GM12864 (cell line): ENCODE measurements around the gene S100A10.

ENCODE experiments used
- DNase-seq: peaks from one replicate; pipeline ENCODE4 v3.0.0-alpha.2; 2011; ENCODE audit warnings: low read depth
- H3K4me3 ChIP-seq: 2 replicates; pipeline ENCODE4 v1.5.1; 2011; ENCODE audit warnings: mild to moderate bottlenecking, low read depth, low read length, control low read depth
- TF ChIP-seq, protein P1 (sequence below): IDR thresholded peaks from 2 replicates; pipeline ENCODE4 v1.5.1; 2011; ENCODE audit warnings: low read depth, mild to moderate bottlenecking, moderate library complexity, low read length, control low read depth, inconsistent platforms; ENCODE audit errors: missing control alignments

Gene S100A10

DNA sequence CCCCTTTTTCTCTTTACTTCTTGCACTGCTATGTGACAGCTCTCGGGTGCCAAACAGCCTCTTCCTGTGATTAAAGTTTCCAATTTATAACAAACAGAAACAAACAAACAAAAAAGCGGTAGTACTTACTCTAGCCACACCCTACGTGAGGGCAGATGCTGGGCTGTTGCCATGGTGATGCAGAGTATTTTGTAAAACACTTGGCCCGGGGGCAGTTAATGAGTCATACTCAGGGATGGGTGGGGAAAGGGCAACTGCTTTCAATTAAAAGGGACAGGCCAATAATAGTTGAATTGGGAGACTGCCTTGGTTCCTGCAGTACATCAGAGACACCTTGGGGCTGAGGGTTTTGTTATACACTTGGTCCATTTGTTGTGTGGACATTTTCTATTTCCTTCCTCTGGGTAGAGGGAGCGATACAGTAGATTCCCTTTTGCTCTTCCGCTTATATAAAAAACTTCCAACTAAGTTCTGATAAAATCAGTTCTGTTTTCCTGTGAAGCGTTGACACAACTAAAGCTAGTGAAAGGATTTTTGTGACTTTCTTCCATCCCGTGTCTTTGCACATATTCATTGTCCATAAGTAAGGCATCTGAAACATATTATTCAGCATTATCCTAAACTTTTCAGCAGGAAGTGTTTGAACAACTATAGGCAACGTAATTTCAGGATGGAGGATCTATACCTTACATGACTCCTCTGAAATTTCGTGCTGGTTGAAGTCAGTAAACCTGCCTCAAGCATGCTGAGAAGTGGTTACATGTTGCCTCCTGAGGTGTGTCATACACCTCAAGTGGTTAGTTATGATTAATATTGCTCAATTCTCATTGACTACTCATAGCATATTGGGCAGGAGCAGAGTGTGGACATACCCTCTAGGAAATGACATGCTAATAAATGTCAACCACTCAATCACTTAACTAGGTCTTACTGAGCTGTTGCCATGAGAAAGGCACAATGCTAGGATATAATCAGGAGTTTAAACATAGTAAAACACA lies 47.6 kb downstream of the S100A10 start:
- no peak overlapping the region for H3K4me3 ChIP-seq
- DNase-seq: no peak
- TF ChIP-seq, protein P1, sequence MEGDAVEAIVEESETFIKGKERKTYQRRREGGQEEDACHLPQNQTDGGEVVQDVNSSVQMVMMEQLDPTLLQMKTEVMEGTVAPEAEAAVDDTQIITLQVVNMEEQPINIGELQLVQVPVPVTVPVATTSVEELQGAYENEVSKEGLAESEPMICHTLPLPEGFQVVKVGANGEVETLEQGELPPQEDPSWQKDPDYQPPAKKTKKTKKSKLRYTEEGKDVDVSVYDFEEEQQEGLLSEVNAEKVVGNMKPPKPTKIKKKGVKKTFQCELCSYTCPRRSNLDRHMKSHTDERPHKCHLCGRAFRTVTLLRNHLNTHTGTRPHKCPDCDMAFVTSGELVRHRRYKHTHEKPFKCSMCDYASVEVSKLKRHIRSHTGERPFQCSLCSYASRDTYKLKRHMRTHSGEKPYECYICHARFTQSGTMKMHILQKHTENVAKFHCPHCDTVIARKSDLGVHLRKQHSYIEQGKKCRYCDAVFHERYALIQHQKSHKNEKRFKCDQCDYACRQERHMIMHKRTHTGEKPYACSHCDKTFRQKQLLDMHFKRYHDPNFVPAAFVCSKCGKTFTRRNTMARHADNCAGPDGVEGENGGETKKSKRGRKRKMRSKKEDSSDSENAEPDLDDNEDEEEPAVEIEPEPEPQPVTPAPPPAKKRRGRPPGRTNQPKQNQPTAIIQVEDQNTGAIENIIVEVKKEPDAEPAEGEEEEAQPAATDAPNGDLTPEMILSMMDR: no peak

DNA sequence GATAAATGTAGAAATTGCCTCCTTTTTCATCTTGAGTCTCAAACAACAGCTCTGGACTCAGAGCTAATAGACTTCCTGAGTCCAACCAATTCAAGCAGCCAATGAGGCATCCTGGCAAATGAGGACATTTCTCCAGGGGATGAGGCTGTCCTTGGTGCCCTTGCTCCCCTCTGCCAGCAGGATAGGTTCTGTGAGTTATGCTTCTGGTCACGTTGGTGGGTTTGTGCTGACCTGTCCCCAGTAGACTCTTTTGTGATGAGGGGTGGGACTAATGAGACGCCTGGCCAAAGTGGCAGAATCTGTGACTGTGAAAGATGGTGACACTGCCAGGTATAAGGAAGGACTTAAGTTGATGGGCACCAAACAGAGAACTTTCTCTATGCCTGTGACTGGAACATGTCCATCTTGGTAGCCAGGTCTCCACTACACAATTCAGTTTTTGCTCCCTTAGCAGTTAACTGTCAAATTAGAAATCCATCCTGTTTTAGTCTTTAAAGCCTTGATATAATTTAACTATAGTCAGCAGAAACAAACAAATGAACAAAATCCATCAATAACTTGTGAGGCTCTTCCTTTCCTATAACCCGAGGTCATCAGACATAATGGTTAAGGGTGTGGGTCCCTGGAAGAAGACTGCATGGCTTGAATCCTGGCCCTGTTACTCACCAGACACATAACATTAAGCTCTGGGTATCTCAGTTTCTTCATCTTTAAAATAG lies 48.6 kb downstream of the S100A10 start:
- TF ChIP-seq, protein P1: no peak
- no peak overlapping the region for H3K4me3 ChIP-seq
- no peak for DNase-seq

DNA sequence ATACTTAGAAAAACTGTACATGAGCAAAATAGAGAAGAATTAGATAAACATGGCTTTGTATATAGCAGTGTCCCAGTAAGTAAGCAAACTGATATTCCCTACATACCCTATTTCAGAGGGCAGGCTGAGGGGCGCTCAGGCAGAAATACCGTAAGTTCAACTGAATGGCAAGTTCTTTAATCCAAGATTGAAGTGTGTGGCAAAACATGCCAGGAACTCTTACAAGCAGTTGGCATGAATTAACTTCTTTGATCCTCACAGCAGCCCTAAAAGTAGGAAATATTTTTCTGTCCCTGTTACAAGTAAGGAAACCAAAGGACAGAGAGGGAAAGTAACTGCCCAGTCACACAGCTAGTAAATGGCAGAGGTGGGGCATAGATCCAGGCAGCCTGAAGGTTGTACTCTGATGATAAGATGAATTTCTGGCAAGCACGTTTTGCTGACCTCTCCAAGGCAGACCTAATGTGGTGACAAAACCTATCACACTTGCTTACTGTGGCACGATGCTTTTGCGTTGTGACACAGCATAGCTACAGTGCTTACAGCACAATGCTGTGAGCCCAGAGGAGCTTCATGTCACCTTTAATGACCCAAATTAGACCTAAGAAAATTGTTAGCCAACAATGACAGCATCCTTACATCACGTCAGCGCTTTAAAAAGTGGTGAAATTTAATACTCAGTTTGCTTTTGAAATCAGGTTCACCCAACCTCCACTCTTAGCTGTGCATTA lies 49.4 kb downstream of the S100A10 start:
- H3K4me3 ChIP-seq: no peak overlapping the region
- TF ChIP-seq, protein P1: no peak
- no peak for DNase-seq

DNA sequence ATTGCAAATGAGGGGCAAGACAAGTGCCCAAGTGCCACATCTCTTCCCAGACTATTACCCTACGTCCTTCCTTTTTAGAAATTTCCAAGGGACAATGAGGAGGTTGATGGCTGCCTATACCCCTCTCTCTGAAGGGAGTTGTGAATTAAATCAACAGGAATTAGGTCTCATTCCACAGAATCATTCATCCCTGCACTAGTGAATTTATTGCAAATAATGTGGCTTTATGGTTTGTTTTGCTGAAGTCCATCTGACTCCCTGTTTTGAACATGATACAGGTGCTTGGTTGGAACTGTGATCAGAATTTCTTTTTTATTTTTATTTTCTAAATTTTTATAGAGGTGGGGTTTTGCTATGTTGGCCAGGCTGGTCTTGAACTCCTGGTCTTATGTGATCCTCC lies 50.1 kb downstream of the S100A10 start:
- TF ChIP-seq, protein P1: no peak
- DNase-seq: no peak
- H3K4me3 ChIP-seq: no peak overlapping the region

DNA sequence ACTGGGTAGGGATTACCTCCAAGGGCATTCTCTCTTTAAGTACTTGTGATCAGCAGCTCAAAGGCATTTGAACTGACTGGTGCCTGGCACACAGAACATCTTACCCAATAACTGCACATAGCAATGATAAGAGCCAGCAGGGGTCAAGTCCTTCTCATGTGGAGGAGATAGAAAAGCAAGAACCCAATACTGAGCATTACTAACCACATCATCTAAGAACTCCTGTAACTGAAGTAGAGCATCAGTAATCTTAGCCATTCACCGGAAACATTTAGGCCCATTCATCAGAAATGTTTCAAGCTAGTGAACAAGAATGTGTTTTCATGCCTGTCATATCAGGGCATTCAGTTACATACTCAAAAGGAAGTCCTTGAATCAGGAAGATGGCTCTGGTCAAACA lies 50.8 kb downstream of the S100A10 start:
- TF ChIP-seq, protein P1: no peak
- DNase-seq: no peak

DNA sequence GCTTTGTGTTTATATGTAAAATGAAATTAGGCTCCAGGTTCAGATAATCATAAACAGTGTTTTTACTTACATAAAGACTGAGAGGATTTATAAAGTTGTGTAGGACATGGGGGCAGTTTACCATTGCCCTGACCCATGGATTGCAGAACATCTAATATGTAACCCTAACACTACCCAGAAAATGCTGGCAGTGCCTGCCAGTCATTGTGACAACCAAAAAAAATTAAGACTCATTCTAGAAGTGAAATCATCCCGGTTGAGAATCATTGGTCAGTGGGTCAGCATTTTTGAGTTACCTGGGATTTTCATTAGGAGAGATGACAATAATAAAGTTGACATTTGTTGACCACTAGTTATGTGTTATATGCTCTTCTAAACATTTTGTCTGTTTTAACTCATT lies 53.1 kb downstream of the S100A10 start:
- H3K4me3 ChIP-seq: no peak overlapping the region
- DNase-seq: no peak
- TF ChIP-seq, protein P1: no peak

More for the DNA sequence above, 50.8 kb downstream of the S100A10 start:
- no peak overlapping the region for H3K4me3 ChIP-seq
